Ishikawa (cell line): ENCODE data around the gene NDUFAF8.

Source experiments
- CEBPB ChIP-seq: IDR thresholded peaks from 2 replicates; pipeline ENCODE4 v1.6.1; 2012
- CREB1 ChIP-seq: IDR thresholded peaks from 2 replicates; pipeline ENCODE4 v1.6.1; 2012; ENCODE audit warnings: low read depth
- EGR1 ChIP-seq: IDR thresholded peaks from 2 replicates; pipeline ENCODE4 v1.6.1; 2012
- EP300 ChIP-seq: IDR thresholded peaks from 2 replicates; pipeline ENCODE4 v1.6.1; 2012; ENCODE audit warnings: borderline replicate concordance
- FOXM1 ChIP-seq: IDR thresholded peaks from 2 replicates; pipeline ENCODE4 v1.6.1; 2012; ENCODE audit warnings: low read depth, borderline replicate concordance
- NFIC ChIP-seq: IDR thresholded peaks from 2 replicates; pipeline ENCODE4 v1.6.1; 2012
- RAD21 ChIP-seq: IDR thresholded peaks from 2 replicates; pipeline ENCODE4 v1.6.1; 2012; ENCODE audit warnings: low read depth
- TAF1 ChIP-seq: IDR thresholded peaks from 2 replicates; pipeline ENCODE4 v1.6.1; 2012; ENCODE audit warnings: low read depth, mild to moderate bottlenecking
- TCF12 ChIP-seq: IDR thresholded peaks from 2 replicates; pipeline ENCODE4 v1.6.1; 2012; ENCODE audit warnings: low read depth
- TEAD4 ChIP-seq: IDR thresholded peaks from 2 replicates; pipeline ENCODE4 v1.6.1; 2012
- YY1 ChIP-seq: IDR thresholded peaks from 2 replicates; pipeline ENCODE4 v1.6.1; 2012; ENCODE audit warnings: low read depth
- ZBTB7A ChIP-seq: IDR thresholded peaks from 2 replicates; pipeline ENCODE4 v1.6.1; 2012; ENCODE audit warnings: low read depth
- TF ChIP-seq, protein P1 (sequence below): IDR thresholded peaks from 2 replicates; pipeline ENCODE4 v1.6.1; 2012; ENCODE audit warnings: low read depth, mild to moderate bottlenecking
- TF ChIP-seq, protein P2 (sequence below): IDR thresholded peaks from 2 replicates; pipeline ENCODE4 v1.6.1; 2012
- TF ChIP-seq, protein P3 (sequence below): IDR thresholded peaks from 2 replicates; pipeline ENCODE4 v1.6.1; 2012

NDUFAF8 gene

DNA sequence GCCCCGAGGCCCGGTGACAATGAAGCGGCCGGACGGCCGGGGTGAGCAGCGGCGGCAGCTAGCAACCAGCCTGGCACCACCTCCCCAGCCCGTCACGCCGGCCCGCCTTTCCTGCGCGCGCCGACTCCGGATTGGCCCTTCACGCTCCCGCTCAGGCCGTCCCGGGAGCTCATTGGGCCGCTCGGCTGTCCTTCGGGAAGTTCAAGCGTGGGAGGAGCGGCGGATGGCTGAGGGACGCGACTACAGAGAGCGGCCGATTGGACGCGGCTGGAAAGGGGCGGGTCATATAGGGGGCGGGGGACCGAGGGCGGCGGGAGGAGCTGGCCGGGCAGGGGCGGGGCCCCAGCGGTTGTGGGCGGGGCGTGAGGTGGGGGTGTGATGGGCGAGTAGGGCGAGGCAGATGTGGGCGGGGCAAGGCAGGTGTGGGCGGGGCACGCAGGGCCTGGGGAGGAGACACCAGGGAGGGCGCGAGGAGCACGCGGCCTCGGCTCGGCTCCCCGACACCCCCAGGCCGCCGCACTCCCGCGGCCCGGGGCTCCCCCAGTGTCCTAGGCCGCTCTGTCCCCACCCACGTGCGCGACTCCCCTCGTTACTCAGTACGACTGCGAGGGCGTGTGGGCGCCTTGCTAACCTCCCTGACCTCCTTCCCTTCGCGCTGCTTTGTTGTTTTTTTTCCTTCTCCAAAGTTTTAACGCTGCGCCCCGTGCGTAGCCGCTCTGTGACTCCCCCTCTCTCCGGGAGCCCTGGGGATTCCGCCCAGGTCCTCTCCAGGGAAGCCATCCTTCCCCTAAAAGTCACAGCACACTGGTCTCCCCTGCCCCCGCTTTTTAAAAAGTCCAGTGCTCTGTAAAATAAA, 16.0 kb upstream of the NDUFAF8 start, which contains the start of gene CEP131:
TSS of gene CEP131 (minus strand) at position 60 of the 856 bp plus-strand sequence. CDS start 2,909 bp downstream, outside the sequence.
- TF ChIP-seq TAF1 (peak; percentile 46; the same call in 1 of the 2 replicates), TCF12 (0 out of 2 replicates have a peak, but pooled peaks have one; percentile 14), RAD21 (no peak), ZBTB7A (no peak), CREB1 (peak; percentile 78), FOXM1 (no peak), YY1 (no peak), NFIC (no peak), TEAD4 (no peak), EP300 (no peak), EGR1 (peak; percentile 91), CEBPB (no peak)
- TF ChIP-seq, protein P1, sequence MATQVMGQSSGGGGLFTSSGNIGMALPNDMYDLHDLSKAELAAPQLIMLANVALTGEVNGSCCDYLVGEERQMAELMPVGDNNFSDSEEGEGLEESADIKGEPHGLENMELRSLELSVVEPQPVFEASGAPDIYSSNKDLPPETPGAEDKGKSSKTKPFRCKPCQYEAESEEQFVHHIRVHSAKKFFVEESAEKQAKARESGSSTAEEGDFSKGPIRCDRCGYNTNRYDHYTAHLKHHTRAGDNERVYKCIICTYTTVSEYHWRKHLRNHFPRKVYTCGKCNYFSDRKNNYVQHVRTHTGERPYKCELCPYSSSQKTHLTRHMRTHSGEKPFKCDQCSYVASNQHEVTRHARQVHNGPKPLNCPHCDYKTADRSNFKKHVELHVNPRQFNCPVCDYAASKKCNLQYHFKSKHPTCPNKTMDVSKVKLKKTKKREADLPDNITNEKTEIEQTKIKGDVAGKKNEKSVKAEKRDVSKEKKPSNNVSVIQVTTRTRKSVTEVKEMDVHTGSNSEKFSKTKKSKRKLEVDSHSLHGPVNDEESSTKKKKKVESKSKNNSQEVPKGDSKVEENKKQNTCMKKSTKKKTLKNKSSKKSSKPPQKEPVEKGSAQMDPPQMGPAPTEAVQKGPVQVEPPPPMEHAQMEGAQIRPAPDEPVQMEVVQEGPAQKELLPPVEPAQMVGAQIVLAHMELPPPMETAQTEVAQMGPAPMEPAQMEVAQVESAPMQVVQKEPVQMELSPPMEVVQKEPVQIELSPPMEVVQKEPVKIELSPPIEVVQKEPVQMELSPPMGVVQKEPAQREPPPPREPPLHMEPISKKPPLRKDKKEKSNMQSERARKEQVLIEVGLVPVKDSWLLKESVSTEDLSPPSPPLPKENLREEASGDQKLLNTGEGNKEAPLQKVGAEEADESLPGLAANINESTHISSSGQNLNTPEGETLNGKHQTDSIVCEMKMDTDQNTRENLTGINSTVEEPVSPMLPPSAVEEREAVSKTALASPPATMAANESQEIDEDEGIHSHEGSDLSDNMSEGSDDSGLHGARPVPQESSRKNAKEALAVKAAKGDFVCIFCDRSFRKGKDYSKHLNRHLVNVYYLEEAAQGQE = no peak
- TF ChIP-seq, protein P2, sequence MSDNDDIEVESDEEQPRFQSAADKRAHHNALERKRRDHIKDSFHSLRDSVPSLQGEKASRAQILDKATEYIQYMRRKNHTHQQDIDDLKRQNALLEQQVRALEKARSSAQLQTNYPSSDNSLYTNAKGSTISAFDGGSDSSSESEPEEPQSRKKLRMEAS = peak; percentile 98
- TF ChIP-seq, protein P3, sequence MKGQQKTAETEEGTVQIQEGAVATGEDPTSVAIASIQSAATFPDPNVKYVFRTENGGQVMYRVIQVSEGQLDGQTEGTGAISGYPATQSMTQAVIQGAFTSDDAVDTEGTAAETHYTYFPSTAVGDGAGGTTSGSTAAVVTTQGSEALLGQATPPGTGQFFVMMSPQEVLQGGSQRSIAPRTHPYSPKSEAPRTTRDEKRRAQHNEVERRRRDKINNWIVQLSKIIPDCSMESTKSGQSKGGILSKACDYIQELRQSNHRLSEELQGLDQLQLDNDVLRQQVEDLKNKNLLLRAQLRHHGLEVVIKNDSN = no peak

DNA sequence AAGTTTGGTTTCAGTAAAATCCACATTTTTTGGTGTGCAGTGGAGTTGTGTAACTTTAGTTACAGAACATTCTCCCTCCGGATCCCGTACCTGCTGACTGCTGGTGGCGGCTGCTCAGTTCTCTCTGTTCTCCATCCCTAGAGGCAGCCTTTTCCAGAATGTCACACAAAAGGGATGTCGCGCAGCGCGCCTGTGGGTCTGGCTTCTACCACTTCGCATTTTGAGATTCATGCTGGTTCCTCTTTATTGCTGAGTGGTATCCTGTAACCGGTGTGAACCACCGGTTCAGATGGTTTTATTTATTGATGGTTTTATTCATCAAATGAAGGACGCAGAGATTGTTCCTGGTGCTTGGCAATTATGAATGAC, 15.4 kb upstream of the NDUFAF8 start:
- no peak for TF ChIP-seq CEBPB

DNA sequence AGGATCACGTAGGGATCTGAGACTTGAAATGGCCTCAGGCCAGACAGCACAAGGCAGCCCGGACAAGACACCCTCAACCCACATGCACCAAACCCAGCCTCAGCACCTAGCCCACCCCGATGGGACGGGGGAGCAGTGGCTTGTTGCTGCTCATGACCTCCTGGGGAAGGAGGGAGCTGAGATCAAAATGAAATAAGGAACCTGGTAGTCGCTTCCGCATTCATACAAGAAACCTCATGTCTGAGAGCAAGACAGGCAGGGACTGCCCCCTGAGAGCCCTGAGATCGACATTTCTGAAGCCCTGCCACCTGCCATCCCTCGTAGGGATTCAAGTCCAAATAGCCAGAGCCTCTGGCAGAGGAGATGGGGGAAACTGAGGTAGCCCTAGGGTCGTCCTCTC, 10.7 kb upstream of the NDUFAF8 start:
- TF ChIP-seq, protein P2 = no peak
- no peak for TF ChIP-seq TAF1
- TF ChIP-seq YY1 = no peak
- no peak for TF ChIP-seq CREB1
- TF ChIP-seq, protein P1 = no peak
- no peak for TF ChIP-seq ZBTB7A

DNA sequence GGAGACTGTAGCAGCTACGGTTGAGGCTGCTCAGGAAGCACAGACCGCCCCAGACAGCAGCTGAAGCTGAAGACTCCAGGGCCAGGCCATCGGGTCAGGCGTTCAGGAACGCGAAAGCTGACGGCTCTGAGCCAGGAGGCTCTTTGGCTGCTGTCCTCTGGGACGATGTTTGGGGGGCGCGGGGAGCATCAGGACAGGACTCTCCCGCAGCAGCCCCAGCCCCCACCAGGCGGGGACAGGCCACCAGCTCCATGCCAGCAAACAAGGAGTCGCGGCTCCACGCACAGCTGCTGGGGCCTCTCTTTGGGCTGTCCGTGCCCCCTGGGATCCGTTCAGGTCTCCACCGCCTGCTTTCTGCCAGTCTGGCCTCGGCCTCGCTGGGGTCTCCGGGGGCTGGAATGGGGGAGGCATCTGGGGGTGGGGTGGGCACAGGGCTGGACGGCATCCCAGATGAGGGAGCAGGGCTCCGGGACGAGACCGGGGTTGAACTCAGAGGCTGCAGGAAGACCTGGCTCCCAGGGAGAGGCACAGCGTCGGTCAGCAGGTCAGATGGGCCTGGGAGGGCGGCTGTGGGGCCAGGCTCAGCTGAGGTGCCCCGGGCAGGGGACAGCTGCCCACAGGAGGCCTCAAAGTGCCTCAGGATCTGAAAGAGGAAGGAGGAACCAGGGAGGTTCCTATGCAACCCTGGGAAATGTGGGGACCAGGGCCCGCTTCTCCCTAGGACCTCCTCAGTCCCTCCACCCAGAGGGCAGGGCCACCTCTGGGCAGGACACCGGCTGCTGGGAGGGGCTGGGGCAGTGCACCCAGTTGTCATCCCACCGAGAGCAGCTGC, 10.1 kb upstream of the NDUFAF8 start:
- no peak for TF ChIP-seq TCF12
- TF ChIP-seq NFIC = no peak
- no peak for TF ChIP-seq TAF1
- no peak for TF ChIP-seq RAD21
- no peak for TF ChIP-seq EGR1
- no peak for TF ChIP-seq CEBPB
- TF ChIP-seq, protein P3 = no peak

DNA sequence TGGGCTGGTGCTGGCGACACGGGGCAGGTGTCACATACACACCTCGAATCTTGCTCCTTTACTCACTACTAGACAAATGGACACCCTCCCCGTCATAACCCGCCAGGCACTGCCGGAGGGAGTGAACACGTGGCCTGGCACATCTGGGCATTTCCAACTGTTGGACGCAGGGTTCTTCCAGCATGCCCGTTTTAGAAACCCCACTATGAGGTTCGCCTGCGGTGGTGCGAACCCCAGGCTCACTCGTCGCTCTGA, 9.5 kb upstream of the NDUFAF8 start:
- TF ChIP-seq CEBPB (no peak), RAD21 (no peak), ZBTB7A (no peak), TCF12 (no peak), FOXM1 (no peak), TEAD4 (no peak), NFIC (no peak), YY1 (no peak), TAF1 (no peak), CREB1 (no peak), EGR1 (no peak)
- TF ChIP-seq, protein P2 = no peak
- TF ChIP-seq, protein P3 = no peak
